Ascending aorta (tissue), 2 donors: ENCODE data around the gene SYT1. TPM values are rescaled to one million over a fixed set of nuclear protein-coding genes. Genes with fewer than 3 reads are reported as not detected.
"Not testable (repeated sequence)": the region's sequence is repeated elsewhere in the genome, so short reads cannot be mapped to it uniquely, and the experiment has no call there.

ENCODE experiments used
- DNase-seq, 2 donors: peaks; one replicate each; pipeline ENCODE4 v3.0.0-alpha.2; 2019; ENCODE audit warnings: low spot score in 2 of 2
- H3K27ac ChIP-seq, 2 donors: fragments of 200-600 bp; sonication (generic); one replicate each; pipeline ENCODE4 v1.5.1; 2016 to 2017; ENCODE audit warnings: mild to moderate bottlenecking in 1 of 2
- H3K27me3 ChIP-seq: fragments of 200-600 bp; sonication (generic); one replicate; pipeline ENCODE4 v1.5.1; 2017
- H3K36me3 ChIP-seq, 2 donors: fragments of 200-600 bp; sonication (generic); one replicate each; pipeline ENCODE4 v1.5.1; 2016
- H3K4me1 ChIP-seq, 2 donors: fragments of 200-600 bp; sonication (generic); one replicate each; pipeline ENCODE4 v1.5.1; 2016 to 2017; ENCODE audit warnings: mild to moderate bottlenecking in 1 of 2
- H3K4me3 ChIP-seq, 2 donors: fragments of 200-600 bp; sonication (generic); one replicate each; pipeline ENCODE4 v1.5.1; 2016 to 2017; ENCODE audit warnings: mild to moderate bottlenecking in 1 of 2
- H3K9me3 ChIP-seq, 2 donors: fragments of 200-600 bp; sonication (generic); one replicate each; pipeline ENCODE4 v1.5.1; 2016
- CTCF ChIP-seq, 3 experiments: fragments of 200-600 bp in 2 of 3; fragments of 450-650 bp in 1 of 3; sonication (generic) in 2 of 3; IDR thresholded peaks; one replicate each; pipeline ENCODE4 v1.5.1; 2016 to 2019; ENCODE audit warnings: antibody characterized with exemption in 3 of 3, mild to moderate bottlenecking in 1 of 3, moderate library complexity in 1 of 3
- intact Hi-C: fragments of 100-400 bp; cut with DNase I; formaldehyde crosslinking; loops from one replicate; pipeline ENCODE4 v1.15.1; 2023
- total RNA-seq: library from RNA; depleted of rRNA; stranded (reverse); fragments of >200 nt; gene quantifications from one replicate; pipeline ENCODE4 v1.1.0, GENCODE V29; 2016

SYT1 gene
- total RNA-seq, 1 donor from 2014 or later: 0.64 TPM

GRCh38 chr12:79194595-79194994 is 330.0 kb downstream of the SYT1 start:
- intact Hi-C loops: no loop called here
- Histone ChIP-seq H3K27ac (no peak overlapping the region), H3K4me1 (no peaks in the 10 kb centered on the region), H3K27me3 (no peaks in the 10 kb centered on the region), H3K9me3 (no peaks in the 10 kb centered on the region), H3K4me3 (no peak overlapping the region), H3K36me3 (no peaks in the 10 kb centered on the region)
- no peak for DNase-seq
- TF ChIP-seq CTCF (IDR thresholded peaks at IDR 0.05): no peak

DNA sequence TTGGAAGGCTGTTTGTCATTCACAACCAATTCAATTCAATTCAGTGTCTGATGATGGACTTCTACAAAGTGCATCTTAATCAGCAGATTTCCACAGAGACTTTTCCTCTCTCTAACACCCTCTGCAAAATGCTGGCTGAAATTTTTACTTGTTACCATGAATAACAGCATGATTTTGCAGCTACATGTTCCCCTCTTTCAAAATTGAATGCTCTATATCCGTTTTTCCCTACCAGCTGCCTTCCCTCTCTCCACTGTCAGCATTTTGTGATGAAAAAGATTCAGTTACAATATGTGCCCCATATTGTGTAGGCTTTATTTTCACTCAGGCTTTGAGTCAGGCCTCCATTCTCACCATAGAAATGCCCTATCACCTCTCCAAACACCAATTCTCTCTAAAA is 334.6 kb downstream of the SYT1 start:
- H3K9me3 ChIP-seq: no peaks in the 10 kb centered on the region
- H3K4me1 ChIP-seq: no peaks in the 10 kb centered on the region
- no peak for DNase-seq
- no peak for TF ChIP-seq CTCF (IDR thresholded peaks at IDR 0.05)
- H3K27ac ChIP-seq: no peak overlapping the region
- H3K4me3 ChIP-seq: no peak overlapping the region
- no peaks in the 10 kb centered on the region for H3K36me3 ChIP-seq
- H3K27me3 ChIP-seq: no peaks in the 10 kb centered on the region
- intact Hi-C loops: no loop called here

GRCh38 chr12:79200176-79200575 is 335.6 kb downstream of the SYT1 start:
- Histone ChIP-seq H3K27ac (no peak overlapping the region), H3K4me3 (no peak overlapping the region), H3K4me1 (no peaks in the 10 kb centered on the region), H3K9me3 (no peaks in the 10 kb centered on the region), H3K27me3 (no peaks in the 10 kb centered on the region), H3K36me3 (no peaks in the 10 kb centered on the region)
- intact Hi-C loops: no loop called here
- no peak for TF ChIP-seq CTCF (IDR thresholded peaks at IDR 0.05)
- no peak for DNase-seq

DNA sequence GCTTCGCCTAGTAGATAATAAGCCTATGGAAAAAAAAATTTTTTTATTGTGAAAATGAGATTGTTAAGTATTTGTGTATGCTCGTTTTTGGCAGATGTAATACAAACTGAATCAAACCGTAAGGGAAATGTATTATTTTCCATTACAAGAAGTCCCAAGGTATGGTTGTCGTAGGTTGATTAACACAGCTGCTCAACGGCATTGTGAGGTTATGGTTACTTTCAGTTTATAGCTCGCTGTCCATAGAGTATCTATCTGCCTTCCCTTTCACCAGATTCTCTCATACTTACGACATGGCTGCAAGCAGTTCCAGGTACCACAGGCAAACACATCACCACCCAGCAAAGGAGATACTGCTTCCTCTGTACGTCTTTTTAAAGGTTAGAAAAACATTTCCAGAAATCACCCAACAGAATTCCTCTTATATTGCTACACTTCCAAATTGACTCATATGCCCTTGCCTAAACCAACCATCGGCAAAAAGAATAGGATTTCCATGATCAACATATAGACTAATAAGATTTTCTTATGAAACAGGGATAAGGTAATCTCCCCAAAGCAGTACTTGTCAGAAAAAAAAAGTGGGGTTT is 338.6 kb downstream of the SYT1 start:
- Histone ChIP-seq H3K4me1 (no peaks in the 10 kb centered on the region), H3K27me3 (no peaks in the 10 kb centered on the region), H3K4me3 (no peak overlapping the region), H3K36me3 (no peaks in the 10 kb centered on the region), H3K27ac (no peak overlapping the region), H3K9me3 (no peaks in the 10 kb centered on the region)
- intact Hi-C loops: no loop called here
- no peak for DNase-seq
- no peak for TF ChIP-seq CTCF (IDR thresholded peaks at IDR 0.05)

GRCh38 chr12:79206871-79207270 is 342.3 kb downstream of the SYT1 start:
- Histone ChIP-seq H3K9me3 (no peaks in the 10 kb centered on the region), H3K27me3 (no peaks in the 10 kb centered on the region), H3K36me3 (no peaks in the 10 kb centered on the region), H3K4me3 (no peak overlapping the region), H3K4me1 (no peaks in the 10 kb centered on the region), H3K27ac (no peak overlapping the region)
- no peak for TF ChIP-seq CTCF (IDR thresholded peaks at IDR 0.05)
- DNase-seq: no peak
- intact Hi-C loops: no loop called here

DNA sequence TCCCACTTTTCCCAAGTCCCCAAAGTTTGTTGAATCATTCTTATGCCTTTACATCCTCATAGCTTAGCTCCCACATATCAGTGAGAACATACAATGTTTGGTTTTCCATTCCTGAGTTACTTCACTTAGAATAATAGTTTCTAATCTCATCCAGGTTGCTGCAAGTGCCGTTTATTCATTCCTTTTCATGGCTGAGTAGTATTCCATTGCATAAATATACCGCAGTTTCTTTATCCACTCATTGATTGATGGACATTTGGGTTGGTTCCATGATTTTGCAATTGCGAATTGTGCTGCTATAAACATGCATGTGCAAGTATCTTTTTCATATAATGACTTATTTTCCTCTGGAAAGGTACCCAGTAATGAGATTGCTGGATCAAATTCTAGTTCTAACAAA is 345.8 kb downstream of the SYT1 start:
- H3K4me1 ChIP-seq, H3K9me3 ChIP-seq, H3K4me3 ChIP-seq, intact Hi-C loops, DNase-seq, H3K36me3 ChIP-seq, H3K27ac ChIP-seq, H3K27me3 ChIP-seq: not testable (repeated sequence)
